Neuronal stem cell (in vitro differentiated cells): ENCODE results near the gene NEGR1.
A peak's percentile ranks its signal among the peaks of the same experiment; 100 is the strongest.

ENCODE experiments used
- DNase-seq: peaks from one replicate; pipeline ENCODE4 v3.0.0-alpha.2; 2013; ENCODE audit warnings: low spot score
- H2AFZ ChIP-seq: one replicate; pipeline ENCODE4 v1.6.1; 2013; ENCODE audit warnings: mild to moderate bottlenecking, low read length, inconsistent platforms
- H2AK5ac ChIP-seq: 2 replicates; pipeline ENCODE4 v1.6.1; 2013; ENCODE audit warnings: low read depth, mild to moderate bottlenecking, inconsistent platforms, low read length, moderate library complexity, mixed read lengths
- H2BK120ac ChIP-seq: 2 replicates; pipeline ENCODE4 v1.6.1; 2013; ENCODE audit warnings: low read depth, mild to moderate bottlenecking, inconsistent platforms, low read length, moderate library complexity, mixed read lengths
- H2BK12ac ChIP-seq: one replicate; pipeline ENCODE4 v1.6.1; 2013; ENCODE audit warnings: low read length, inconsistent platforms
- H2BK15ac ChIP-seq: 2 replicates; pipeline ENCODE4 v1.6.1; 2013; ENCODE audit warnings: mild to moderate bottlenecking, low read length, inconsistent platforms, mixed read lengths
- H2BK5ac ChIP-seq: one replicate; pipeline ENCODE4 v1.6.1; 2013; ENCODE audit warnings: inconsistent platforms, mild to moderate bottlenecking, low read length, moderate library complexity
- H3K14ac ChIP-seq: one replicate; pipeline ENCODE4 v1.6.1; 2013; ENCODE audit warnings: low read length, inconsistent platforms
- H3K18ac ChIP-seq: 2 replicates; pipeline ENCODE4 v1.6.1; 2013; ENCODE audit warnings: low read length, inconsistent platforms
- H3K23ac ChIP-seq: 2 replicates; pipeline ENCODE4 v1.6.1; 2013; ENCODE audit warnings: low read depth, mild to moderate bottlenecking, mixed read lengths, low read length, inconsistent platforms; ENCODE audit not compliant: poor library complexity
- H3K27ac ChIP-seq: replicated peaks from 3 replicates; pipeline ENCODE4 v1.5.1; 2013; ENCODE audit warnings: low read length, inconsistent platforms
- H3K27me3 ChIP-seq, 3 experiments: 2 replicates each; pipeline ENCODE4 v1.6.1; 2013; ENCODE audit warnings: low read length in 3 of 3, mild to moderate bottlenecking in 2 of 3, inconsistent platforms in 1 of 3, low read depth in 1 of 3, mixed read lengths in 1 of 3, moderate library complexity in 1 of 3; ENCODE audit not compliant: control insufficient read depth in 3 of 3, insufficient read depth in 3 of 3
- H3K36me3 ChIP-seq, 2 donors: replicated peaks in 1 of 2; 2 replicates each; pipeline ENCODE4 v1.6.1; 2013; ENCODE audit warnings: low read length in 2 of 2; ENCODE audit not compliant: control insufficient read depth in 2 of 2, insufficient read depth in 2 of 2
- H3K4ac ChIP-seq: 2 replicates; pipeline ENCODE4 v1.6.1; 2013; ENCODE audit warnings: inconsistent platforms, mild to moderate bottlenecking, low read length, moderate library complexity
- H3K4me1 ChIP-seq, 2 donors: 1 replicate in 1 of 2; 2 replicates in 1 of 2; pipeline ENCODE4 v1.6.1; 2013; ENCODE audit warnings: low read length in 2 of 2, low read depth in 1 of 2; ENCODE audit not compliant: control insufficient read depth in 2 of 2, insufficient read depth in 1 of 2
- H3K4me2 ChIP-seq: one replicate; pipeline ENCODE4 v1.6.1; 2013; ENCODE audit warnings: mild to moderate bottlenecking, low read length, inconsistent platforms; ENCODE audit not compliant: insufficient read depth, poor library complexity, severe bottlenecking
- H3K4me3 ChIP-seq, 2 donors: 2 replicates each; pipeline ENCODE4 v1.5.1; 2013; ENCODE audit warnings: low read length in 2 of 2, mild to moderate bottlenecking in 2 of 2, inconsistent platforms in 1 of 2, moderate library complexity in 1 of 2
- H3K79me1 ChIP-seq: one replicate; pipeline ENCODE4 v1.6.1; 2013; ENCODE audit warnings: low read depth, mild to moderate bottlenecking, inconsistent platforms, low read length, moderate library complexity
- H3K9ac ChIP-seq: one replicate; pipeline ENCODE4 v1.6.1; 2013; ENCODE audit warnings: mild to moderate bottlenecking, low read depth, low read length, inconsistent platforms; ENCODE audit not compliant: poor library complexity
- H3K9me3 ChIP-seq, 2 donors: replicated peaks in 1 of 2; 2 replicates each; pipeline versions ENCODE3 to v1.6.1; 2013; ENCODE audit warnings: low read length in 2 of 2, mild to moderate bottlenecking in 2 of 2, inconsistent platforms in 1 of 2, low read depth in 1 of 2, mixed read lengths in 1 of 2, moderate library complexity in 1 of 2; ENCODE audit not compliant: control insufficient read depth in 2 of 2, insufficient read depth in 1 of 2
- H4K8ac ChIP-seq: one replicate; pipeline ENCODE4 v1.6.1; 2013; ENCODE audit warnings: low read depth, mild to moderate bottlenecking, inconsistent platforms, low read length, moderate library complexity
- H4K91ac ChIP-seq: one replicate; pipeline ENCODE4 v1.6.1; 2013; ENCODE audit warnings: low read length, low read depth, mild to moderate bottlenecking, inconsistent platforms; ENCODE audit not compliant: poor library complexity
- WGBS, 2 donors: extraction: QIAGEN DNeasy Blood & Tissue Kit; methylation state at CpG; one replicate each; pipeline ENCODE4 v1.1.7; 2013; ENCODE audit warnings: missing lambda C conversion rate in 2 of 2, mixed read lengths in 1 of 2; ENCODE audit not compliant: insufficient read length in 2 of 2, insufficient replicate concordance in 1 of 2; ENCODE audit errors: extremely low coverage in 2 of 2; 5-methylcytosine and 5-hydroxymethylcytosine counted together

NEGR1 gene

DNA sequence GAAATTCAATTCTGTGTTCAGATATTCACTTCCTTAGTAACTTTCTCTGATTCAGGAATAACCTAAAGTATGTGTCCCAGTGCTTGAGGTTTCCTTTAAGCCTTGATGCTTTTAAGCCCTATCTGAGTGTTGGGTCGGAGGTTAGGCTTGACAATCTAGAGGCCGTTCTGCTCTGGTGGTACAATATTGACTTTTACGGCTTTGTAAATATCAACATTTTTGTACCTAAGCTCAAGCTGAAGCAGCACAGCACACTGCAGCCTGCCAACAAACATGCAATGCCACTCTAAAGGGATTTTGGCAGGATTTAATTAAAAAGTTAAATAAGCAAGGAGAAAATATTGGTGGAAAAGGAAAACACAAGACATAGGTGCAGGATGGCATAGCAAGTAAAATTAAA, 279.2 kb downstream of the NEGR1 start:
- Histone ChIP-seq H3K27ac (peak overlapping the region; percentile 40), H2BK5ac (no peak overlapping the region)
- no CpG with 5 or more reads among the region's 3 CpGs for WGBS, 2 donors

DNA sequence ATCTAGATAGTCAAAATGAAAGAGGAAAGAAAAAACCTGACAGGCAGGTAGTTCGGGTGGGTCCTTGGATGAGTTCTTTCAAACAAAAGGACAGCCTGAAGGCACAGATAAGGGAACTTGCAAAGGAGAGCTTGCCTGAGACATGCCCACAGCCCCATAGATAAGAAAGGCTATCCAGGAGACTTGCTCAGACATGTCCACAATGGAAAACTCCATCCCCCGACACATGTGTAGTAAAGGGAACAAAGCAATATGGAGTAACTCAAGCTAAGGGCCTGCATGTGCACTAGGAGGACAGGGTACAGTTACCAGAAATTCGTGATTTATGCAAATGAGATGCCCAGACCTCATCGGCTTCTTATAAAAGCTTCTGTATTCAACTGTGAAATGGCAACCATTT, 281.5 kb downstream of the NEGR1 start:
- Histone ChIP-seq H3K4me2 (no peak overlapping the region), H2BK12ac (no peak overlapping the region), H3K36me3 (no peaks in the 10 kb centered on the region), H3K14ac (no peak overlapping the region), H3K4ac (no peak overlapping the region), H2AFZ (peak overlapping the region; percentile 79), H3K18ac (no peak overlapping the region), H2AK5ac (no peak overlapping the region), H3K4me3 (no peak overlapping the region), H3K4me1 (no peaks in the 10 kb centered on the region), H2BK120ac (no peak overlapping the region), H2BK15ac (no peak overlapping the region), H4K91ac (no peak overlapping the region), H3K27ac (no peak overlapping the region), H3K27me3 (no peaks in the 10 kb centered on the region), H2BK5ac (no peak overlapping the region), H3K23ac (no peak overlapping the region), H3K9ac (no peak overlapping the region), H3K79me1 (no peaks in the 10 kb centered on the region), H4K8ac (no peak overlapping the region), H3K9me3 (no peaks in the 10 kb centered on the region)
- DNase-seq, result no peak
- no CpG with 5 or more reads among the region's 4 CpGs for WGBS, 2 donors

More for the DNA sequence above, 279.2 kb downstream of the NEGR1 start:
- Histone ChIP-seq H3K4ac (no peak overlapping the region), H3K4me2 (no peak overlapping the region), H2AFZ (peak overlapping the region; percentile 86), H3K9me3 (no peaks in the 10 kb centered on the region), H3K18ac (no peak overlapping the region), H2BK12ac (no peak overlapping the region), H2BK15ac (no peak overlapping the region), H3K14ac (no peak overlapping the region), H4K8ac (no peak overlapping the region), H2AK5ac (no peak overlapping the region), H4K91ac (no peak overlapping the region), H3K27me3 (no peaks in the 10 kb centered on the region), H3K36me3 (no peaks in the 10 kb centered on the region), H3K23ac (no peak overlapping the region), H3K79me1 (no peaks in the 10 kb centered on the region), H3K9ac (no peak overlapping the region), H3K4me3 (no peak overlapping the region), H2BK120ac (no peak overlapping the region), H3K4me1 (peaks cover 0 to 3% of the 10 kb centered on the region in 2 donors)
- DNase-seq, result no peak

DNA sequence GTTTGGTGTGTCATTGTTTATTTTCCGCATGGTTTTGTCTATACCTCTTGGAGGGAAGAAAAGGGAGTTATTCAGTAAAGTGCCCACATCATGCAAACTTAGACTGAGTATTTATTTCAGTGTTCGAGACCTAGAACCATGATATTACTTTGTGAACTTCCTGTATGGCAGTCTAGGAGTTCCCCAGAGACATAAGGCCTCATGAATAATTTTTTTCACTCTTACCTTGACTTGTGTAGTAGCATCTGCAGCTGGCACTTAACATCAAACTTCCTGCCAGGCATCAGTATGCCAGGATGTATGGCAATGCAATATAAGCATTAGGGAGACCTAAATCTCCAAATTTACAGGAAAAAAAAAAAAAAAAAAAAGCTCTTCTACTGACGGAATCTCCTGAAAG, 287.7 kb downstream of the NEGR1 start:
- Histone ChIP-seq H3K18ac (no peak overlapping the region), H3K9me3 (no peaks in the 10 kb centered on the region), H3K4me1 (no peaks in the 10 kb centered on the region), H3K23ac (no peak overlapping the region), H3K4me3 (no peak overlapping the region), H3K4ac (no peak overlapping the region), H4K91ac (no peak overlapping the region), H2BK120ac (no peak overlapping the region), H3K9ac (no peak overlapping the region), H2BK12ac (no peak overlapping the region), H2AK5ac (no peak overlapping the region), H3K27me3 (no peaks in the 10 kb centered on the region), H3K36me3 (no peaks in the 10 kb centered on the region), H4K8ac (no peak overlapping the region), H3K4me2 (no peak overlapping the region), H3K14ac (no peak overlapping the region), H3K79me1 (no peaks in the 10 kb centered on the region), H2AFZ (no peak overlapping the region), H3K27ac (no peak overlapping the region), H2BK15ac (no peak overlapping the region), H2BK5ac (no peak overlapping the region)
- DNase-seq, result no peak
- no CpG with 5 or more reads among the region's 3 CpGs for WGBS, 2 donors

- Histone ChIP-seq H4K8ac (no peak overlapping the region), H3K4me1 (no peaks in the 10 kb centered on the region), H3K79me1 (no peaks in the 10 kb centered on the region), H4K91ac (no peak overlapping the region), H3K18ac (no peak overlapping the region), H3K4ac (no peak overlapping the region), H3K4me3 (no peak overlapping the region), H3K14ac (no peak overlapping the region), H3K27ac (no peak overlapping the region), H2BK12ac (no peak overlapping the region), H2AFZ (peak overlapping the region; percentile 53), H3K9ac (no peak overlapping the region), H2AK5ac (no peak overlapping the region), H3K36me3 (no peaks in the 10 kb centered on the region), H3K27me3 (no peaks in the 10 kb centered on the region), H2BK5ac (no peak overlapping the region), H3K9me3 (no peaks in the 10 kb centered on the region), H3K23ac (no peak overlapping the region), H3K4me2 (no peak overlapping the region), H2BK120ac (no peak overlapping the region), H2BK15ac (no peak overlapping the region)
- DNase-seq, result no peak
- WGBS, 2 donors, result no CpG with 5 or more reads among the region's 6 CpGs
These were observed 295.2 kb downstream of the NEGR1 start for GRCh38 chr1:71987181-71987580.
